HepG2 (cell line): ENCODE data around the gene TRIAP1. TPM values are rescaled to one million over a fixed set of nuclear protein-coding genes. Genes with fewer than 3 reads are reported as not detected.

Experiments
- ATAC-seq: fragments of 200-7000 bp; cut with Tn5 transposase; 3 replicates; pipeline ENCODE4 v1.9.1; 2020; ENCODE audit warnings: mild to moderate bottlenecking, moderate library complexity
- BruUV-seq: library from RNA; stranded (reverse); fragments of 400-500 nt; replicated peaks from 2 replicates; lab custom pipeline; 2021; lab: Mats Ljungman, UMichigan
- CTCF ChIA-PET: fragments of 300-600 bp; formaldehyde crosslinking; extraction: SDS; loops from one replicate; lab custom pipeline; 2021; ENCODE audit warnings: low total read pairs, inconsistent platforms, low intra/inter-chr PET ratio; lab: Yijun Ruan, JAX
- POLR2A ChIA-PET: fragments of 350-600 bp; sonication (Branson Sonifier 250); formaldehyde crosslinking; loops from one replicate; lab custom pipeline; 2020; ENCODE audit warnings: antibody characterized with exemption, inconsistent platforms; lab: Yijun Ruan, JAX
- DNase-seq: peaks from one replicate; pipeline ENCODE4 v3.0.0-alpha.2; 2015; ENCODE audit warnings: low spot score
- FAIRE-seq: peaks from 3 replicates; lab custom pipeline; 2011; peaks lifted over from hg19 to GRCh38; lab: Jason Lieb, UNC
- H2AFZ ChIP-seq: one replicate; pipeline ENCODE4 v1.6.1; 2011; ENCODE audit warnings: low read length, inconsistent platforms
- H3K27ac ChIP-seq: fragments of 300-600 bp; 3 replicates; pipeline ENCODE4 v1.8.0; 2011; ENCODE audit warnings: mixed run types, mild to moderate bottlenecking, mixed read lengths, low read length, inconsistent platforms; ENCODE audit not compliant: insufficient read depth; ENCODE audit errors: extremely low read length
- H3K27me3 ChIP-seq, 2 experiments: fragments of 200-600 bp in 1 of 2; 2 replicates in 1 of 2; 3 replicates in 1 of 2; pipeline versions ENCODE4 v1.6.0 to v1.8.0; 2011; ENCODE audit warnings: low read length in 2 of 2, mild to moderate bottlenecking in 2 of 2, moderate library complexity in 2 of 2, inconsistent platforms in 1 of 2; ENCODE audit not compliant: insufficient read depth in 2 of 2, control insufficient read depth in 1 of 2
- H3K36me3 ChIP-seq, 2 experiments: fragments of 200-600 bp in 1 of 2; replicated peaks in 1 of 2; 2 replicates in 1 of 2; 3 replicates in 1 of 2; pipeline versions ENCODE4 v1.5.1 to v1.8.0; 2011; ENCODE audit warnings: low read length in 2 of 2, inconsistent platforms in 1 of 2; ENCODE audit not compliant: insufficient read depth in 2 of 2, control insufficient read depth in 1 of 2
- H3K4me1 ChIP-seq: 2 replicates; pipeline ENCODE4 v1.5.1; 2012; ENCODE audit warnings: low read length, inconsistent platforms; ENCODE audit not compliant: insufficient read depth
- H3K4me2 ChIP-seq: 2 replicates; pipeline ENCODE4 v1.6.0; 2011; ENCODE audit warnings: low read depth, low read length, inconsistent platforms
- H3K4me3 ChIP-seq, 3 experiments: fragments of 200-600 bp in 1 of 3; sonication (generic), shearing (Covaris generic) in 1 of 3; replicated peaks in 1 of 3; 2 replicates each; pipeline ENCODE4 v1.5.1; 2011 to 2016; ENCODE audit warnings: low read length in 3 of 3, inconsistent platforms in 2 of 3, low read depth in 2 of 3, mild to moderate bottlenecking in 2 of 3, control low read depth in 1 of 3, mixed read lengths in 1 of 3; ENCODE audit not compliant: insufficient read depth in 1 of 3
- H3K79me2 ChIP-seq: one replicate; pipeline ENCODE4 v1.6.1; 2011; ENCODE audit warnings: low read length, inconsistent platforms; ENCODE audit not compliant: insufficient read depth
- H3K9ac ChIP-seq: 2 replicates; pipeline ENCODE4 v1.6.0; 2011; ENCODE audit warnings: mild to moderate bottlenecking, low read depth, low read length, inconsistent platforms; ENCODE audit not compliant: insufficient read depth
- H3K9me3 ChIP-seq: 2 replicates; pipeline ENCODE4 v1.5.1; 2012; ENCODE audit warnings: mild to moderate bottlenecking, low read length
- H4K20me1 ChIP-seq: 2 replicates; pipeline ENCODE4 v1.6.0; 2011; ENCODE audit warnings: inconsistent platforms, mild to moderate bottlenecking, low read length, moderate library complexity; ENCODE audit not compliant: insufficient read depth
- CSRNP1 ChIP-seq: sonication (generic); formaldehyde crosslinking; IDR thresholded peaks from 2 replicates; pipeline ENCODE4 v1.8.1; 2023; ENCODE audit warnings: mild to moderate bottlenecking, missing genetic modification reagents
- FOXC1 ChIP-seq: sonication (generic); formaldehyde crosslinking; IDR thresholded peaks from 2 replicates; pipeline ENCODE4 v1.8.0; 2022; ENCODE audit warnings: mild to moderate bottlenecking, missing genetic modification reagents, borderline replicate concordance
- HCFC1 ChIP-seq: fragments of 150-350 bp; IDR thresholded peaks from 2 replicates; pipeline ENCODE4 v1.6.1; 2014; ENCODE audit warnings: low read depth, low read length
- IKZF1 ChIP-seq: fragments of 450-650 bp; IDR thresholded peaks from 2 replicates; pipeline ENCODE4 v1.7.1; 2016
- JUN ChIP-seq: sonication (generic); formaldehyde crosslinking; IDR thresholded peaks from 2 replicates; pipeline ENCODE4 v1.4.0; 2020; ENCODE audit warnings: mild to moderate bottlenecking, missing genetic modification reagents
- PATZ1 ChIP-seq: sonication (generic); formaldehyde crosslinking; IDR thresholded peaks from 2 replicates; pipeline ENCODE4 v1.4.0; 2020; ENCODE audit warnings: missing genetic modification reagents
- REPIN1 ChIP-seq: sonication (generic); formaldehyde crosslinking; IDR thresholded peaks from 2 replicates; pipeline ENCODE4 v1.8.0; 2022; ENCODE audit warnings: missing genetic modification reagents, low read depth, mild to moderate bottlenecking, borderline replicate concordance
- RFX3 ChIP-seq: IDR thresholded peaks from 2 replicates; pipeline ENCODE4 v1.6.1; 2016; ENCODE audit warnings: missing biosample characterization, missing genetic modification reagents
- SIN3A ChIP-seq: IDR thresholded peaks from 2 replicates; pipeline ENCODE4 v1.6.1; 2011; ENCODE audit warnings: low read depth, mild to moderate bottlenecking, control low read depth, low read length, borderline replicate concordance
- XBP1 ChIP-seq: sonication (generic); formaldehyde crosslinking; IDR thresholded peaks from 2 replicates; pipeline ENCODE4 v1.5.0; 2020; ENCODE audit warnings: missing genetic modification reagents
- ZNF430 ChIP-seq: sonication (generic); formaldehyde crosslinking; IDR thresholded peaks from 2 replicates; pipeline ENCODE4 v1.9.0; 2021; ENCODE audit warnings: mild to moderate bottlenecking, missing genetic modification reagents
- ZNF740 ChIP-seq: sonication (generic); formaldehyde crosslinking; IDR thresholded peaks from 2 replicates; pipeline ENCODE4 v1.4.0; 2020; ENCODE audit warnings: missing genetic modification reagents
- WGBS: methylation state at CpG from one replicate; pipeline ENCODE4 v1.1.6; 2017; ENCODE audit warnings: low lambda C conversion rate; 5-methylcytosine and 5-hydroxymethylcytosine counted together
- in situ Hi-C: cut with HindIII; loops from 2 replicates; pipeline ENCODE4 v1.10.0; 2017; ENCODE audit warnings: low pct_unique_long_range_greater_than_20kb; ENCODE audit not compliant: extremely low pct_ligation_motif_present
- intact Hi-C: fragments of 100-400 bp; cut with micrococcal nuclease; formaldehyde crosslinking; loops from one replicate; pipeline ENCODE4 v1.10.0; 2022; ENCODE audit not compliant: unreplicated experiment
- polyA plus RNA-seq, 8 experiments: library from polyadenylated mRNA; depleted of rRNA in 3 of 8; stranded (reverse) in 7 of 8; unstranded in 1 of 8; fragments of >200 nt; fragmentation: Illumina TruSeq in 4 of 8; extraction: Trizol in 4 of 8; gene quantifications; 2 replicates each; pipeline versions ENCODE4 v1.2.1 to v1.2.3, GENCODE V29; 2011 to 2016; ENCODE audit warnings: low read depth in 4 of 8, missing spikeins in 1 of 8, mixed read lengths in 1 of 8; ENCODE audit not compliant: insufficient read depth in 1 of 8
- total RNA-seq, 5 experiments: library from RNA; depleted of rRNA; stranded (reverse); fragments of >200 nt; fragmentation: Illumina TruSeq; extraction: Trizol; gene quantifications; 2 replicates each; pipeline ENCODE4 v1.2.3, GENCODE V29; 2016; ENCODE audit warnings: low read depth in 1 of 5

Gene TRIAP1
- total and polyA plus RNA-seq, 2 of the 13 experiments (the other 11 are each of a cell fraction or from before 2014, with no cell fraction given), result 55.0 to 117 TPM

GRCh38 chr12:120479458-120479857 lies 33.3 kb upstream of the TRIAP1 start (continued):
- TF ChIP-seq FOXC1 (CRISPR knock-in tag) (no peak), ZNF430 (CRISPR knock-in tag) (no peak), JUN (CRISPR knock-in tag) (no peak), HCFC1 (no peak), XBP1 (CRISPR knock-in tag) (no peak), CSRNP1 (CRISPR knock-in tag) (no peak)

- POLR2A ChIA-PET, result no interaction called here
- no peaks in the 10 kb centered on the region for H4K20me1 ChIP-seq
- no peak overlapping the region for H3K27ac ChIP-seq
- CTCF ChIA-PET, result no interaction called here
- no peak for ATAC-seq
- no peaks in the 10 kb centered on the region for H3K36me3 ChIP-seq
- H3K27me3 ChIP-seq, result no peaks in the 10 kb centered on the region
- no peak for TF ChIP-seq IKZF1
- TF ChIP-seq ZNF740 (CRISPR knock-in tag), result no peak
- TF ChIP-seq REPIN1 (CRISPR knock-in tag), result no peak
- no peak for TF ChIP-seq SIN3A
- TF ChIP-seq RFX3 (CRISPR knock-in tag), result no peak
- TF ChIP-seq PATZ1 (CRISPR knock-in tag), result no peak
- in situ Hi-C loops (no loop called here), intact Hi-C loops (no loop called here)
- H2AFZ ChIP-seq, result no peak overlapping the region
- H3K9me3 ChIP-seq, result no peaks in the 10 kb centered on the region
- H3K9ac ChIP-seq, result no peak overlapping the region
- DNase-seq, result no peak
- H3K4me1 ChIP-seq, result peaks cover 36% of the 10 kb centered on the region
- BruUV-seq, result no TSS peak
- H3K4me2 ChIP-seq, result no peak overlapping the region
- FAIRE-seq, result no peak
- peaks cover 6% of the 10 kb centered on the region for H3K79me2 ChIP-seq
- no peak overlapping the region for H3K4me3 ChIP-seq
- 100% methylated on average over 1 of the region's 1 CpG for WGBS
Measured at GRCh38 chr12:120475643-120476042, 29.5 kb upstream of the TRIAP1 start.
